Stomach (tissue), 4 donors: ENCODE data around the gene PCGF2.

Experiments
- EP300 ChIP-seq: sonication (generic); formaldehyde crosslinking; IDR thresholded peaks from one replicate; pipeline ENCODE4 v1.6.1; 2017; ENCODE audit warnings: antibody characterized with exemption
- POLR2A ChIP-seq, 4 donors: fragments of 450-650 bp; IDR thresholded peaks; one replicate each; pipeline ENCODE4 v1.6.1; 2016; ENCODE audit warnings: antibody characterized with exemption in 4 of 4, control low read depth in 2 of 4, mild to moderate bottlenecking in 1 of 4, moderate library complexity in 1 of 4
- POLR2AphosphoS5 ChIP-seq, 3 donors: sonication (generic); formaldehyde crosslinking; IDR thresholded peaks; one replicate each; pipeline ENCODE4 v1.6.1; 2016; ENCODE audit warnings: antibody characterized with exemption in 3 of 3
- TF ChIP-seq, protein P1 (sequence below), 7 experiments: fragments of 450-650 bp in 4 of 7; fragments of 200-600 bp in 3 of 7; sonication (generic) in 3 of 7; IDR thresholded peaks; one replicate each; pipeline ENCODE4 v1.5.1; 2016 to 2019; ENCODE audit warnings: antibody characterized with exemption in 7 of 7, control low read depth in 2 of 7, mild to moderate bottlenecking in 1 of 7

- TF ChIP-seq, protein P1, sequence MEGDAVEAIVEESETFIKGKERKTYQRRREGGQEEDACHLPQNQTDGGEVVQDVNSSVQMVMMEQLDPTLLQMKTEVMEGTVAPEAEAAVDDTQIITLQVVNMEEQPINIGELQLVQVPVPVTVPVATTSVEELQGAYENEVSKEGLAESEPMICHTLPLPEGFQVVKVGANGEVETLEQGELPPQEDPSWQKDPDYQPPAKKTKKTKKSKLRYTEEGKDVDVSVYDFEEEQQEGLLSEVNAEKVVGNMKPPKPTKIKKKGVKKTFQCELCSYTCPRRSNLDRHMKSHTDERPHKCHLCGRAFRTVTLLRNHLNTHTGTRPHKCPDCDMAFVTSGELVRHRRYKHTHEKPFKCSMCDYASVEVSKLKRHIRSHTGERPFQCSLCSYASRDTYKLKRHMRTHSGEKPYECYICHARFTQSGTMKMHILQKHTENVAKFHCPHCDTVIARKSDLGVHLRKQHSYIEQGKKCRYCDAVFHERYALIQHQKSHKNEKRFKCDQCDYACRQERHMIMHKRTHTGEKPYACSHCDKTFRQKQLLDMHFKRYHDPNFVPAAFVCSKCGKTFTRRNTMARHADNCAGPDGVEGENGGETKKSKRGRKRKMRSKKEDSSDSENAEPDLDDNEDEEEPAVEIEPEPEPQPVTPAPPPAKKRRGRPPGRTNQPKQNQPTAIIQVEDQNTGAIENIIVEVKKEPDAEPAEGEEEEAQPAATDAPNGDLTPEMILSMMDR (IDR thresholded peaks at IDR 0.05), result no peak
- TF ChIP-seq POLR2A (IDR thresholded peaks at IDR 0.05) (no peak), EP300 (no peak), POLR2AphosphoS5 (IDR thresholded peaks at IDR 0.05) (no peak)
Observed at GRCh38 chr17:38789185-38789584, 41.0 kb upstream of the PCGF2 start.
